ENCODE data around the gene AKAP12.

DNA sequence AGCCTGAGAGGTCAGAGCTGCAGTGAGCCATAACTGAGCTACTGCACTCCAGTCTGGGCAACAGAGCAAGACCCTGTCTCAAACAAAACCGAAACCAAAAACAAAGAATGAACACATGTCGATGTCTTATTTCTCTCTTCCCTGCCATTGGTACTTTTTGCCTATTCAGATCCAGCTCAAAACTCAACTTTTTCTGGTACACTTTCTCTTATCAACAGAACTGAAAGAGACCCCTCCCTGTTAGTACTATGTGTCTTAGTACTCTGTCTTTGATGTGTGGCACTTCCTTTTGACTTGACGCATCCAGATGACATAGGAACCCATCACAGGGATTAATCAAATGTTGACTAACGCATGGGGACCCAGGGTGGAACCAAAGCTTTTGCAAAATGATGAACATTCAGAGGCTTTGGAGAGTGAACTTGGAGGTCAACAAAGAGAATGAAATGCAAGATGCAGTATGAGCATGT lies 44.8 kb downstream of the AKAP12 start:
- TF ChIP-seq, protein P1, sequence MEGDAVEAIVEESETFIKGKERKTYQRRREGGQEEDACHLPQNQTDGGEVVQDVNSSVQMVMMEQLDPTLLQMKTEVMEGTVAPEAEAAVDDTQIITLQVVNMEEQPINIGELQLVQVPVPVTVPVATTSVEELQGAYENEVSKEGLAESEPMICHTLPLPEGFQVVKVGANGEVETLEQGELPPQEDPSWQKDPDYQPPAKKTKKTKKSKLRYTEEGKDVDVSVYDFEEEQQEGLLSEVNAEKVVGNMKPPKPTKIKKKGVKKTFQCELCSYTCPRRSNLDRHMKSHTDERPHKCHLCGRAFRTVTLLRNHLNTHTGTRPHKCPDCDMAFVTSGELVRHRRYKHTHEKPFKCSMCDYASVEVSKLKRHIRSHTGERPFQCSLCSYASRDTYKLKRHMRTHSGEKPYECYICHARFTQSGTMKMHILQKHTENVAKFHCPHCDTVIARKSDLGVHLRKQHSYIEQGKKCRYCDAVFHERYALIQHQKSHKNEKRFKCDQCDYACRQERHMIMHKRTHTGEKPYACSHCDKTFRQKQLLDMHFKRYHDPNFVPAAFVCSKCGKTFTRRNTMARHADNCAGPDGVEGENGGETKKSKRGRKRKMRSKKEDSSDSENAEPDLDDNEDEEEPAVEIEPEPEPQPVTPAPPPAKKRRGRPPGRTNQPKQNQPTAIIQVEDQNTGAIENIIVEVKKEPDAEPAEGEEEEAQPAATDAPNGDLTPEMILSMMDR (IDR thresholded peaks at IDR 0.05; ENCODE audit: low read depth, low read length, poor library complexity, severe bottlenecking), result no peak
- no peak for TF ChIP-seq EZH2phosphoT487 (IDR thresholded peaks at IDR 0.05; ENCODE audit: borderline replicate concordance, low read length)

Measured in DOHH2 (cell line).